Measurements from ENCODE around the gene BAHCC1. TPM values are rescaled to one million over a fixed set of nuclear protein-coding genes. Genes with fewer than 3 reads are reported as not detected.
A peak's percentile ranks its signal among the peaks of the same experiment; 100 is the strongest.

BAHCC1 gene
- total and polyA plus RNA-seq, 10 of the 15 experiments (the other 5 are each of a cell fraction or from before 2014, with no cell fraction given): 0.03 to 0.14 (median 0.11) TPM; not detected in 6

GRCh38 chr17:81399481-81400153 is 4.4 kb downstream of the BAHCC1 start:
- CTCF ChIA-PET: no interaction called here

More at GRCh38 chr17:81399481-81400153, 4.4 kb downstream of the BAHCC1 start:
- no peaks in the 10 kb centered on the region; the same call in 1 of the 2 replicates for H3K4me1 ChIP-seq (ENCODE audit: control insufficient read depth, insufficient read depth, low read length)
- no peaks in the 10 kb centered on the region; the same call in 2 of the 3 replicates for H3K9me3 ChIP-seq (replicated peaks; ENCODE audit: control insufficient read depth, insufficient read depth, low read length)
- FAIRE-seq: no peak
- H3K27ac ChIP-seq (ENCODE audit: control insufficient read depth, insufficient read depth): no peak overlapping the region
- ATAC-seq: no peak
- TF ChIP-seq ZBTB4 (CRISPR knock-in tag; IDR thresholded peaks at IDR 0.05) (no peak), SUZ12 (IDR thresholded peaks at IDR 0.05; ENCODE audit: unreplicated experiment) (peak; percentile 99), FOS (IDR thresholded peaks at IDR 0.05; ENCODE audit: borderline replicate concordance, extremely low read depth, insufficient read length) (no peak), SMARCA5 (IDR thresholded peaks at IDR 0.05) (no peak), EGR1 (IDR thresholded peaks at IDR 0.05; ENCODE audit: borderline replicate concordance in 1 of 2, low read depth in 2 of 2, low read length in 2 of 2) (no peak)
- TF ChIP-seq, protein P1, sequence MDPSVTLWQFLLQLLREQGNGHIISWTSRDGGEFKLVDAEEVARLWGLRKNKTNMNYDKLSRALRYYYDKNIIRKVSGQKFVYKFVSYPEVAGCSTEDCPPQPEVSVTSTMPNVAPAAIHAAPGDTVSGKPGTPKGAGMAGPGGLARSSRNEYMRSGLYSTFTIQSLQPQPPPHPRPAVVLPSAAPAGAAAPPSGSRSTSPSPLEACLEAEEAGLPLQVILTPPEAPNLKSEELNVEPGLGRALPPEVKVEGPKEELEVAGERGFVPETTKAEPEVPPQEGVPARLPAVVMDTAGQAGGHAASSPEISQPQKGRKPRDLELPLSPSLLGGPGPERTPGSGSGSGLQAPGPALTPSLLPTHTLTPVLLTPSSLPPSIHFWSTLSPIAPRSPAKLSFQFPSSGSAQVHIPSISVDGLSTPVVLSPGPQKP (IDR thresholded peaks at IDR 0.05; ENCODE audit: low read depth, low read length): no peak
- ChIA-PET SMC1A (ENCODE audit: uncharacterized antibody, unreplicated experiment) (no interaction called here), POLR2A (no interaction called here), RAD21 (ENCODE audit: unreplicated experiment) (no interaction called here)
- no peak overlapping the region for H2AFZ ChIP-seq (ENCODE audit: control insufficient read depth, low read depth, low read length)
- no peak for DNase-seq (ENCODE audit: low read depth, low spot score)
- intact Hi-C loops (cut with micrococcal nuclease; ENCODE audit: unreplicated experiment) (loop anchor here (10.0 kb wide), 1 partner anchor 105 kb away; the partner anchor contains the start of gene SLC38A10), in situ Hi-C loops (cut with MboI) (no loop called here)
- peak overlapping the region; percentile 32; the same call in 1 of the 2 replicates for H3K4me3 ChIP-seq
- no peaks in the 10 kb centered on the region for H3K79me2 ChIP-seq (ENCODE audit: control insufficient read depth, insufficient read depth, low read length)
- H3K27me3 ChIP-seq (replicated peaks in 1 of 2; ENCODE audit: control insufficient read depth in 2 of 2, insufficient read depth in 2 of 2, low read length in 1 of 2): peaks cover 20 to 55% of the 10 kb centered on the region in 2 experiments
- BruUV-seq (replicated peaks): no TSS peak
- no peak overlapping the region for H3K9ac ChIP-seq (ENCODE audit: control insufficient read depth, insufficient read depth, low read length)
- no peaks in the 10 kb centered on the region for H3K36me3 ChIP-seq (ENCODE audit: control insufficient read depth in 2 of 2, insufficient read depth in 2 of 2, low read length in 1 of 2)
- H3K4me2 ChIP-seq (ENCODE audit: control insufficient read depth, insufficient read depth): peak overlapping the region; percentile 54; the same call in 1 of the 2 replicates
- no peaks in the 10 kb centered on the region for H4K20me1 ChIP-seq (ENCODE audit: control insufficient read depth, insufficient read depth)
- 11% methylated on average over 87 of the region's 95 CpGs for WGBS (ENCODE audit: insufficient coverage, insufficient replicate concordance, low lambda C conversion rate, missing lambda C conversion rate)
